ENCODE results near the gene KRTAP1-4.
A peak's percentile ranks its signal among the peaks of the same experiment; 100 is the strongest.

KRTAP1-4 gene

DNA sequence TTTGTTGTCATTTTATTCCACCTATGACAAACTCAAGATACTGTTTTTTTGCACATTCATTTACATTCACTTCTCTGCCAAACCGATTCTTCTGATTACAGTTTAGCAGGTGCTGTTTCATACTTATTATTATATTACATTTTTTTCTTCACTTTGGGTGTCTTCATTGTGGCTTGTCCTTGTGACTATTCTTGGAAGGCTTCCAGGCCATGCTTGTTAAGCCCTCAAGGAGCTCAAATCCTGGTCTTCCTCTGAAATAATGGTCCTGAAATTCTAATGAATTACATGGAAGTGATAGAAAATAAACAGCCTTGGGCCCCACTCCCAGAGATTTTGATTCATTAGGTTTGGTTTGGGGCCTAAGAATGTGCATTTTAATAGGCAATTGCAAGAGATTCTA is 34.3 kb upstream of the KRTAP1-4 start:
- no peak overlapping the region for H3K18ac ChIP-seq (ENCODE audit: low read depth in 1 of 2, low read length in 2 of 2)
- H2BK120ac ChIP-seq (ENCODE audit: low read depth, low read length): no peak overlapping the region
- no CpG with 5 or more reads among the region's 1 CpG for WGBS
- no peak overlapping the region for H2BK12ac ChIP-seq (ENCODE audit: low read length in 2 of 2)
- H2AK5ac ChIP-seq (ENCODE audit: low read length, severe bottlenecking): no peak overlapping the region
- DNase-seq: no peak
- no peak overlapping the region for H3K27ac ChIP-seq (ENCODE audit: low read length, poor library complexity, severe bottlenecking)
- H2BK15ac ChIP-seq (ENCODE audit: low read depth, poor library complexity, severe bottlenecking): no peak overlapping the region
- no peak overlapping the region for H4K8ac ChIP-seq (ENCODE audit: low read length)
- H3K4ac ChIP-seq (ENCODE audit: low read depth in 1 of 2, low read length in 2 of 2): no peak overlapping the region
- no peaks in the 10 kb centered on the region for H3K27me3 ChIP-seq (ENCODE audit: control insufficient read depth in 1 of 2, insufficient read depth in 1 of 2, low read length in 2 of 2)
- H2AFZ ChIP-seq (ENCODE audit: low read depth, low read length): no peak overlapping the region
- H3K9ac ChIP-seq (ENCODE audit: low read length): no peak overlapping the region
- H3K36me3 ChIP-seq (ENCODE audit: control insufficient read depth in 1 of 2, insufficient read depth in 2 of 2, low read depth in 1 of 2, low read length in 2 of 2): no peaks in the 10 kb centered on the region
- no peaks in the 10 kb centered on the region for H3K9me3 ChIP-seq (ENCODE audit: control insufficient read depth, low read length)
- H2BK5ac ChIP-seq (ENCODE audit: low read depth, low read length, poor library complexity, severe bottlenecking): no peak overlapping the region
- H3K14ac ChIP-seq (ENCODE audit: low read length in 2 of 2): no peak overlapping the region
- peaks cover 7% of the 10 kb centered on the region for H3K4me1 ChIP-seq (ENCODE audit: control insufficient read depth, insufficient read depth, low read depth, low read length)
- H3K4me2 ChIP-seq (ENCODE audit: low read length, poor library complexity, severe bottlenecking): no peak overlapping the region
- no peak overlapping the region for H4K91ac ChIP-seq (ENCODE audit: low read length)
- H3K4me3 ChIP-seq (ENCODE audit: insufficient read depth in 1 of 2, low read depth in 1 of 2, low read length in 2 of 2): no peak overlapping the region
- H3K79me1 ChIP-seq (replicated peaks; ENCODE audit: low read length, poor library complexity, severe bottlenecking): no peaks in the 10 kb centered on the region
- no peak overlapping the region for H3K23ac ChIP-seq (ENCODE audit: low read length in 2 of 2)

- H3K27ac ChIP-seq (ENCODE audit: low read length, poor library complexity, severe bottlenecking): no peak overlapping the region
- no peak overlapping the region for H4K8ac ChIP-seq (ENCODE audit: low read length)
- H2AK5ac ChIP-seq (ENCODE audit: low read length, severe bottlenecking): no peak overlapping the region
- no peak overlapping the region for H4K91ac ChIP-seq (ENCODE audit: low read length)
- no peak overlapping the region for H3K14ac ChIP-seq (ENCODE audit: low read length in 2 of 2)
- no peaks in the 10 kb centered on the region for H3K36me3 ChIP-seq (ENCODE audit: control insufficient read depth in 1 of 2, insufficient read depth in 2 of 2, low read depth in 1 of 2, low read length in 2 of 2)
- H3K79me1 ChIP-seq (replicated peaks; ENCODE audit: low read length, poor library complexity, severe bottlenecking): no peaks in the 10 kb centered on the region
- DNase-seq: no peak
- H2BK5ac ChIP-seq (ENCODE audit: low read depth, low read length, poor library complexity, severe bottlenecking): no peak overlapping the region
- H3K4ac ChIP-seq (ENCODE audit: low read depth in 1 of 2, low read length in 2 of 2): no peak overlapping the region
- H2BK120ac ChIP-seq (ENCODE audit: low read depth, low read length): no peak overlapping the region
- no peak overlapping the region for H3K23ac ChIP-seq (ENCODE audit: low read length in 2 of 2)
- no peak overlapping the region for H3K4me2 ChIP-seq (ENCODE audit: low read length, poor library complexity, severe bottlenecking)
- peaks cover 9% of the 10 kb centered on the region for H3K4me1 ChIP-seq (ENCODE audit: control insufficient read depth, insufficient read depth, low read depth, low read length)
- H3K9me3 ChIP-seq (ENCODE audit: control insufficient read depth, low read length): no peaks in the 10 kb centered on the region
- no peak overlapping the region for H2BK15ac ChIP-seq (ENCODE audit: low read depth, poor library complexity, severe bottlenecking)
- 80% methylated on average over 2 of the region's 4 CpGs for WGBS
- no peak overlapping the region for H3K9ac ChIP-seq (ENCODE audit: low read length)
- no peak overlapping the region for H3K4me3 ChIP-seq (ENCODE audit: insufficient read depth in 1 of 2, low read depth in 1 of 2, low read length in 2 of 2)
- no peak overlapping the region for H2AFZ ChIP-seq (ENCODE audit: low read depth, low read length)
- H2BK12ac ChIP-seq (ENCODE audit: low read length in 2 of 2): no peak overlapping the region
- no peak overlapping the region for H3K18ac ChIP-seq (ENCODE audit: low read depth in 1 of 2, low read length in 2 of 2)
- no peaks in the 10 kb centered on the region for H3K27me3 ChIP-seq (ENCODE audit: control insufficient read depth in 1 of 2, insufficient read depth in 1 of 2, low read length in 2 of 2)
Observed at GRCh38 chr17:41063449-41063848, 33.5 kb upstream of the KRTAP1-4 start.

DNA sequence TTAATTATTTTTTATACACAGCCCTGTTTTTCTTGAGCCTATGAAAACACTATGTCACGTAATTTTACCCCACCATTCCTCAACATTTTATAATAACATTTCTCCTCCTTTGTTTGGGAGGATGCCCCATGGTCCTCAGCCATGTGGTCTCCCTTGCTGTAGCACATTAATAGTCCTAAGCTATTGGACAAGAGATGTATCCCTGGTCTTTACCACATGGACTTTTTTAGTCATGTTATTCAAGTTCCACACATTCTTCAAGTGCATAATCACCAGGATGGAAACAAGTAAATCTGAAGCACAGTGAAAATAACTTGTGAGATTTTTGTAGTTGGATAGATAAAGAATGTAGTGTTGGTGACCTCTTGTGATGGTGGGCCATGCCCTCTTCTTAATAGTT is 32.0 kb upstream of the KRTAP1-4 start:
- Histone ChIP-seq H2BK15ac (ENCODE audit: low read depth, poor library complexity, severe bottlenecking) (no peak overlapping the region), H3K14ac (ENCODE audit: low read length in 2 of 2) (no peak overlapping the region), H3K9ac (ENCODE audit: low read length) (peak overlapping the region; percentile 70), H3K27me3 (ENCODE audit: control insufficient read depth in 1 of 2, insufficient read depth in 1 of 2, low read length in 2 of 2) (no peaks in the 10 kb centered on the region), H3K4me1 (ENCODE audit: control insufficient read depth, insufficient read depth, low read depth, low read length) (peaks cover 9% of the 10 kb centered on the region), H3K23ac (ENCODE audit: low read length in 2 of 2) (no peak overlapping the region), H3K18ac (ENCODE audit: low read depth in 1 of 2, low read length in 2 of 2) (no peak overlapping the region), H2AFZ (ENCODE audit: low read depth, low read length) (no peak overlapping the region), H3K4ac (ENCODE audit: low read depth in 1 of 2, low read length in 2 of 2) (no peak overlapping the region), H3K79me1 (replicated peaks; ENCODE audit: low read length, poor library complexity, severe bottlenecking) (no peaks in the 10 kb centered on the region), H3K9me3 (ENCODE audit: control insufficient read depth, low read length) (no peaks in the 10 kb centered on the region), H2AK5ac (ENCODE audit: low read length, severe bottlenecking) (no peak overlapping the region), H3K36me3 (ENCODE audit: control insufficient read depth in 1 of 2, insufficient read depth in 2 of 2, low read depth in 1 of 2, low read length in 2 of 2) (no peaks in the 10 kb centered on the region), H4K91ac (ENCODE audit: low read length) (no peak overlapping the region), H2BK12ac (ENCODE audit: low read length in 2 of 2) (no peak overlapping the region), H3K4me3 (ENCODE audit: insufficient read depth in 1 of 2, low read depth in 1 of 2, low read length in 2 of 2) (no peak overlapping the region), H4K8ac (ENCODE audit: low read length) (no peak overlapping the region), H2BK5ac (ENCODE audit: low read depth, low read length, poor library complexity, severe bottlenecking) (peak overlapping the region; percentile 99), H3K27ac (ENCODE audit: low read length, poor library complexity, severe bottlenecking) (peak overlapping the region; percentile 93), H2BK120ac (ENCODE audit: low read depth, low read length) (peak overlapping the region; percentile 15), H3K4me2 (ENCODE audit: low read length, poor library complexity, severe bottlenecking) (no peak overlapping the region)
- 60% methylated on average over 1 of the region's 1 CpG for WGBS
- DNase-seq: peak; percentile 70

DNA sequence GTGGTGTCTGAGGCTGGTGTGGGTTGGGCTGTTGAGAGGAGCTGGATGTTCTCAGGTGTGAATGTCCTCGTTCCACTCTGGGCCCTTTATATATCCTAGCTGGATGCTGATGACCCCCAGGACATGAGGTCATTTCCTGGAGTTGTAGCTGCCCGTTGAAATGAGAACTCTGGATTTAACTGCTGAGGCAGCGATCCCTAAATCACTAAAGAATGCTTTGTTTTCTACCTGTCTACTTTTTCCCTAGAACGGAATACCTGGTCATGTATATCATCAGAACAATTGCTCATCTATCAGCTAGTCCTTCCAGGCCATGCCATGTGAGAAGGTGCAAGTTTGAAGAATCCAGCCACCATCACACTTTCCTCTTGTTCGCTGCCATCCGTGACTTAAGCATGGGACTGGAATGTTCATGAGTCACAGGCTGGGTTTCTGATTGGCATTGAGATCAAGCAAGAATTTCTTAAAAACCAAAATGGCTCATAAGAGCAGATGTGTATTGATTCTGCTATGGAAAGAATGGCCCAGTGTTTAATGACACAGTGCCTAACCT is 30.1 kb upstream of the KRTAP1-4 start, which contains the start of gene KRTAP2-3:
TSS of gene KRTAP2-3 (minus strand) at position 63 of the 553 bp plus-strand sequence. CDS start 64 bp downstream, outside the sequence.
- Histone ChIP-seq H3K36me3 (ENCODE audit: control insufficient read depth in 1 of 2, insufficient read depth in 2 of 2, low read depth in 1 of 2, low read length in 2 of 2) (no peaks in the 10 kb centered on the region), H2BK15ac (ENCODE audit: low read depth, poor library complexity, severe bottlenecking) (no peak within 1 kb of the TSS), H4K8ac (ENCODE audit: low read length) (no peak within 1 kb of the TSS), H3K9ac (ENCODE audit: low read length) (peak within 1 kb of the TSS; percentile 70), H3K4me1 (ENCODE audit: control insufficient read depth, insufficient read depth, low read depth, low read length) (peaks cover 7% of the 10 kb centered on the region), H3K9me3 (ENCODE audit: control insufficient read depth, low read length) (no peaks in the 10 kb centered on the region), H3K18ac (ENCODE audit: low read depth in 1 of 2, low read length in 2 of 2) (no peak within 1 kb of the TSS), H2AFZ (ENCODE audit: low read depth, low read length) (no peak within 1 kb of the TSS), H3K79me1 (replicated peaks; ENCODE audit: low read length, poor library complexity, severe bottlenecking) (no peaks in the 10 kb centered on the region), H3K4ac (ENCODE audit: low read depth in 1 of 2, low read length in 2 of 2) (no peak within 1 kb of the TSS), H2BK5ac (ENCODE audit: low read depth, low read length, poor library complexity, severe bottlenecking) (peak within 1 kb of the TSS; percentile 5), H2AK5ac (ENCODE audit: low read length, severe bottlenecking) (peak within 1 kb of the TSS; percentile 28), H3K14ac (ENCODE audit: low read length in 2 of 2) (no peak within 1 kb of the TSS), H3K27ac (ENCODE audit: low read length, poor library complexity, severe bottlenecking) (peak within 1 kb of the TSS; percentile 87), H4K91ac (ENCODE audit: low read length) (no peak within 1 kb of the TSS), H3K4me2 (ENCODE audit: low read length, poor library complexity, severe bottlenecking) (no peak within 1 kb of the TSS), H2BK120ac (ENCODE audit: low read depth, low read length) (no peak within 1 kb of the TSS), H3K27me3 (ENCODE audit: control insufficient read depth in 1 of 2, insufficient read depth in 1 of 2, low read length in 2 of 2) (no peaks in the 10 kb centered on the region), H2BK12ac (ENCODE audit: low read length in 2 of 2) (no peak within 1 kb of the TSS), H3K4me3 (ENCODE audit: insufficient read depth in 1 of 2, low read depth in 1 of 2, low read length in 2 of 2) (no peak within 1 kb of the TSS), H3K23ac (ENCODE audit: low read length in 2 of 2) (no peak within 1 kb of the TSS)
- 24% methylated on average over 6 of the region's 6 CpGs for WGBS
- peak; percentile 82 for DNase-seq
